Endothelial cell (in vitro differentiated cells): ENCODE measurements around the gene PCSK5. TPM values are rescaled to one million over a fixed set of nuclear protein-coding genes. Genes with fewer than 3 reads are reported as not detected.

Source experiments
- DNase-seq: peaks from one replicate; pipeline ENCODE4 v3.0.0; 2021; ENCODE audit warnings: low spot score
- H3K27ac Mint-ChIP-seq: one replicate; pipeline ENCODE4 v1.8.0; 2021; ENCODE audit warnings: mixed read lengths, inconsistent platforms; ENCODE audit not compliant: unreplicated experiment
- H3K27me3 Mint-ChIP-seq: one replicate; pipeline ENCODE4 v1.8.0; 2021; ENCODE audit warnings: mild to moderate bottlenecking, moderate library complexity, mixed read lengths, inconsistent platforms; ENCODE audit not compliant: unreplicated experiment
- H3K36me3 Mint-ChIP-seq: one replicate; pipeline ENCODE4 v1.8.0; 2021; ENCODE audit warnings: mild to moderate bottlenecking, low read depth, mixed read lengths, inconsistent platforms; ENCODE audit not compliant: unreplicated experiment
- H3K4me1 Mint-ChIP-seq: one replicate; pipeline ENCODE4 v1.8.0; 2021; ENCODE audit warnings: mild to moderate bottlenecking, mixed read lengths, inconsistent platforms; ENCODE audit not compliant: unreplicated experiment
- H3K4me3 Mint-ChIP-seq: one replicate; pipeline ENCODE4 v1.8.0; 2021; ENCODE audit warnings: mild to moderate bottlenecking, mixed read lengths, inconsistent platforms; ENCODE audit not compliant: unreplicated experiment
- H3K9me3 Mint-ChIP-seq: one replicate; pipeline ENCODE4 v1.8.0; 2021; ENCODE audit warnings: mixed read lengths, inconsistent platforms; ENCODE audit not compliant: unreplicated experiment
- CTCF ChIP-seq: fragments of 200-600 bp; sonication (generic); IDR thresholded peaks from one replicate; pipeline ENCODE4 v1.5.0; 2021; ENCODE audit warnings: antibody characterized with exemption; ENCODE audit not compliant: unreplicated experiment
- total RNA-seq: library from RNA; stranded (reverse); fragmentation: NEBNext Ultra II Directional; extraction: Animal tissue kit (Norgen Biotek cat#: 25700); gene quantifications from one replicate; pipeline ENCODE4 v1.2.1, GENCODE V29; 2021; ENCODE audit not compliant: unreplicated experiment

The PCSK5 gene
- total RNA-seq, 1 donor from 2014 or later: 3.1 TPM

GRCh38 chr9:76138360-76138759 is 247.9 kb downstream of the PCSK5 start:
- TF ChIP-seq CTCF: no peak
- H3K4me1 Mint-ChIP-seq: no peaks in the 10 kb centered on the region
- H3K27ac Mint-ChIP-seq: no peak overlapping the region
- no peak overlapping the region for H3K4me3 Mint-ChIP-seq
- DNase-seq: no peak
- peaks cover 3% of the 10 kb centered on the region for H3K27me3 Mint-ChIP-seq
- H3K36me3 Mint-ChIP-seq: no peaks in the 10 kb centered on the region
- no peaks in the 10 kb centered on the region for H3K9me3 Mint-ChIP-seq

GRCh38 chr9:76143834-76144233 is 253.4 kb downstream of the PCSK5 start:
- no peak for TF ChIP-seq CTCF
- Mint-ChIP-seq H3K4me3 (no peak overlapping the region), H3K36me3 (no peaks in the 10 kb centered on the region), H3K27ac (no peak overlapping the region), H3K27me3 (peaks cover 2% of the 10 kb centered on the region), H3K4me1 (peaks cover 2% of the 10 kb centered on the region), H3K9me3 (no peaks in the 10 kb centered on the region)
- no peak for DNase-seq

GRCh38 chr9:76150013-76150412 is 259.5 kb downstream of the PCSK5 start:
- no peaks in the 10 kb centered on the region for H3K9me3 Mint-ChIP-seq
- H3K27me3 Mint-ChIP-seq: no peaks in the 10 kb centered on the region
- TF ChIP-seq CTCF: no peak

GRCh38 chr9:76151267-76151666 is 260.8 kb downstream of the PCSK5 start:
- Mint-ChIP-seq H3K27me3 (no peaks in the 10 kb centered on the region), H3K36me3 (no peaks in the 10 kb centered on the region), H3K4me1 (peaks cover 2% of the 10 kb centered on the region), H3K9me3 (no peaks in the 10 kb centered on the region), H3K4me3 (no peak overlapping the region), H3K27ac (no peak overlapping the region)
- no peak for DNase-seq
- no peak for TF ChIP-seq CTCF

More at GRCh38 chr9:76150013-76150412, 259.5 kb downstream of the PCSK5 start:
- Mint-ChIP-seq H3K4me1 (peaks cover 2% of the 10 kb centered on the region), H3K27ac (no peak overlapping the region), H3K36me3 (no peaks in the 10 kb centered on the region), H3K4me3 (no peak overlapping the region)
- DNase-seq: no peak

- no peak overlapping the region for H3K4me3 Mint-ChIP-seq
- no peaks in the 10 kb centered on the region for H3K36me3 Mint-ChIP-seq
- no peaks in the 10 kb centered on the region for H3K4me1 Mint-ChIP-seq
- H3K9me3 Mint-ChIP-seq: no peaks in the 10 kb centered on the region
- TF ChIP-seq CTCF: no peak
- H3K27ac Mint-ChIP-seq: no peak overlapping the region
- H3K27me3 Mint-ChIP-seq: no peaks in the 10 kb centered on the region
- no peak for DNase-seq
Observed at GRCh38 chr9:76153339-76153738, 262.9 kb downstream of the PCSK5 start.
